WTC11 (cell line): ENCODE data around the gene HKDC1.
A peak's percentile ranks its signal among the peaks of the same experiment; 100 is the strongest.

ENCODE experiments used
- CBFB ChIP-seq: sonication (generic); formaldehyde crosslinking; IDR thresholded peaks from 2 replicates; pipeline ENCODE4 v1.8.1; 2022; ENCODE audit warnings: mild to moderate bottlenecking, low read depth, missing genetic modification reagents
- GABPB1 ChIP-seq: sonication (generic); formaldehyde crosslinking; IDR thresholded peaks from 2 replicates; pipeline ENCODE4 v1.8.1; 2023; ENCODE audit warnings: mild to moderate bottlenecking, missing genetic modification reagents
- GRHL2 ChIP-seq: fragments of 250-450 bp; sonication (Bioruptor Pico); IDR thresholded peaks from 2 replicates; pipeline ENCODE4 v1.8.0; 2022; ENCODE audit warnings: mild to moderate bottlenecking, moderate library complexity; ENCODE audit not compliant: insufficient replicate concordance, severe bottlenecking
- IRF2 ChIP-seq: sonication (generic); formaldehyde crosslinking; IDR thresholded peaks from 2 replicates; pipeline ENCODE4 v1.8.0; 2022; ENCODE audit warnings: low read depth, missing genetic modification reagents, borderline replicate concordance
- MAX ChIP-seq: sonication (generic); formaldehyde crosslinking; IDR thresholded peaks from 2 replicates; pipeline ENCODE4 v1.8.0; 2022; ENCODE audit warnings: mild to moderate bottlenecking, missing genetic modification reagents
- PREB ChIP-seq: sonication (generic); formaldehyde crosslinking; IDR thresholded peaks from 2 replicates; pipeline ENCODE4 v1.8.1; 2022; ENCODE audit warnings: mild to moderate bottlenecking, missing genetic modification reagents, moderate library complexity, borderline replicate concordance
- PRRX2 ChIP-seq: fragments of 250-450 bp; sonication (Bioruptor Pico); IDR thresholded peaks from 2 replicates; pipeline ENCODE4 v1.8.0; 2021; ENCODE audit warnings: mild to moderate bottlenecking
- USF2 ChIP-seq: sonication (generic); formaldehyde crosslinking; IDR thresholded peaks from 2 replicates; pipeline ENCODE4 v1.8.1; 2023; ENCODE audit warnings: mild to moderate bottlenecking, missing genetic modification reagents, moderate library complexity
- ZNF396 ChIP-seq: fragments of 250-450 bp; sonication (Bioruptor Pico); IDR thresholded peaks from 2 replicates; pipeline ENCODE4 v1.8.0; 2021; ENCODE audit warnings: mild to moderate bottlenecking, moderate library complexity, borderline replicate concordance
- TF ChIP-seq, protein P1 (sequence below): fragments of 200-600 bp; IDR thresholded peaks from 2 replicates; pipeline ENCODE4 v1.8.0; 2022; ENCODE audit warnings: antibody characterized with exemption
- TF ChIP-seq, protein P2 (sequence below): sonication (generic); formaldehyde crosslinking; IDR thresholded peaks from 2 replicates; pipeline ENCODE4 v1.8.0; 2023; ENCODE audit warnings: missing genetic modification reagents
- TF ChIP-seq, protein P3 (sequence below): sonication (generic); formaldehyde crosslinking; conservative IDR thresholded peaks from 2 replicates; pipeline ENCODE4 v1.8.1; 2022; ENCODE audit warnings: mild to moderate bottlenecking, missing genetic modification reagents

GRCh38 chr10:69179089-69179742 lies 40.9 kb upstream of the HKDC1 start:
- TF ChIP-seq, protein P1, sequence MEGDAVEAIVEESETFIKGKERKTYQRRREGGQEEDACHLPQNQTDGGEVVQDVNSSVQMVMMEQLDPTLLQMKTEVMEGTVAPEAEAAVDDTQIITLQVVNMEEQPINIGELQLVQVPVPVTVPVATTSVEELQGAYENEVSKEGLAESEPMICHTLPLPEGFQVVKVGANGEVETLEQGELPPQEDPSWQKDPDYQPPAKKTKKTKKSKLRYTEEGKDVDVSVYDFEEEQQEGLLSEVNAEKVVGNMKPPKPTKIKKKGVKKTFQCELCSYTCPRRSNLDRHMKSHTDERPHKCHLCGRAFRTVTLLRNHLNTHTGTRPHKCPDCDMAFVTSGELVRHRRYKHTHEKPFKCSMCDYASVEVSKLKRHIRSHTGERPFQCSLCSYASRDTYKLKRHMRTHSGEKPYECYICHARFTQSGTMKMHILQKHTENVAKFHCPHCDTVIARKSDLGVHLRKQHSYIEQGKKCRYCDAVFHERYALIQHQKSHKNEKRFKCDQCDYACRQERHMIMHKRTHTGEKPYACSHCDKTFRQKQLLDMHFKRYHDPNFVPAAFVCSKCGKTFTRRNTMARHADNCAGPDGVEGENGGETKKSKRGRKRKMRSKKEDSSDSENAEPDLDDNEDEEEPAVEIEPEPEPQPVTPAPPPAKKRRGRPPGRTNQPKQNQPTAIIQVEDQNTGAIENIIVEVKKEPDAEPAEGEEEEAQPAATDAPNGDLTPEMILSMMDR = no peak
- TF ChIP-seq USF2 (CRISPR knock-in tag) = no peak
- no peak for TF ChIP-seq PRRX2 (CRISPR knock-in tag)
- TF ChIP-seq MAX (CRISPR knock-in tag) = no peak
- TF ChIP-seq IRF2 (CRISPR knock-in tag) = no peak
- TF ChIP-seq, protein P2, sequence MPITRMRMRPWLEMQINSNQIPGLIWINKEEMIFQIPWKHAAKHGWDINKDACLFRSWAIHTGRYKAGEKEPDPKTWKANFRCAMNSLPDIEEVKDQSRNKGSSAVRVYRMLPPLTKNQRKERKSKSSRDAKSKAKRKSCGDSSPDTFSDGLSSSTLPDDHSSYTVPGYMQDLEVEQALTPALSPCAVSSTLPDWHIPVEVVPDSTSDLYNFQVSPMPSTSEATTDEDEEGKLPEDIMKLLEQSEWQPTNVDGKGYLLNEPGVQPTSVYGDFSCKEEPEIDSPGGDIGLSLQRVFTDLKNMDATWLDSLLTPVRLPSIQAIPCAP (CRISPR knock-in tag) = no peak
- TF ChIP-seq PREB = no peak
- no peak for TF ChIP-seq CBFB (CRISPR knock-in tag)
- TF ChIP-seq, protein P3, sequence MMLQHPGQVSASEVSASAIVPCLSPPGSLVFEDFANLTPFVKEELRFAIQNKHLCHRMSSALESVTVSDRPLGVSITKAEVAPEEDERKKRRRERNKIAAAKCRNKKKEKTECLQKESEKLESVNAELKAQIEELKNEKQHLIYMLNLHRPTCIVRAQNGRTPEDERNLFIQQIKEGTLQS = no peak
- no peak for TF ChIP-seq GRHL2 (CRISPR knock-in tag)
- TF ChIP-seq ZNF396 (CRISPR knock-in tag) = no peak
- TF ChIP-seq GABPB1 (CRISPR knock-in tag) = peak; percentile 6; the same call in 1 of the 2 replicates
